Epithelial cell of esophagus (primary cell): ENCODE data around the gene MLX.
A peak's percentile ranks its signal among the peaks of the same experiment; 100 is the strongest.

ENCODE experiments used
- DNase-seq: peaks from one replicate; pipeline ENCODE4 v3.0.0; 2010; ENCODE audit warnings: low read depth
- H3K4me3 ChIP-seq: 2 replicates; pipeline ENCODE4 v1.5.1; 2011; ENCODE audit warnings: mild to moderate bottlenecking, low read length, control low read depth
- TF ChIP-seq, protein P1 (sequence below): IDR thresholded peaks from 2 replicates; pipeline ENCODE4 v1.5.1; 2011; ENCODE audit warnings: low read depth, mild to moderate bottlenecking, low read length, control low read depth, inconsistent platforms; ENCODE audit not compliant: insufficient read depth; ENCODE audit errors: missing control alignments

Gene MLX

DNA sequence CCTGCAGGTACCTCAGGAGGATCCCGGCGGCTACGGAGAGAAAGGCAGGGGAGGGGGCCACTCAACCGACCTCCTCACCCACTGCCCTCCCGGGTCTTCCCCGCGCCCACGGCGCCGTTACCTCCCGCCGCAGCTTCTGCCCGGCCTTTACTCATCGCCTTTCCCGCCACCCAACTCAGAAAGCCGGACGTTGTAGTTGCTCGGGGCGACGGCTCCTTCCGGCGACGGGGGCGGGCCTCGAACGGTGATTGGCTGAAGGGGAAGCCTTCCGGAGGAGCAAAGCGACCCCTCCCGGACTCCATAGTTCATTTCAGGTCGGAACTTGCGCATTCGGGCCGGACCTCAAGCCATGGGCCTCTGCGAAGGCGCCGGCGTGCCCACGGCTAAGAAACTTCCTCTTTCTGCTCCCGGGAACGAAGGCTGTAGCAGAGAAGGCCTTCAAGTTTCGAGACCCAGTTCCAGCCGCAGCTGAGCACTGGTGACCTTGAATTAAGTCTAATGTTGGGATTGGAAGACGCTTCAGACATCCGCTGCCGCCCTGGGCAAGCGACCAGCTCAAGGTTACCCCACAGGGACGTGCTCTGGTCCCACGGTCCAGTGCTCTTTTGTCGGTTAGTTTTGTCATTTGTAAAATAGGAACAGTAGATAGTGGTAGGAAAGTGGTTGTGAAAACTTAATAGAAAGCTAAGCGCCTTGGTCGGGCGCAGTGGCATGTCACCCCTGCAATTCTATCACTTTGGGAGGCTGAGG, 10.8 kb downstream of the MLX start, which contains the start of gene PSMC3IP:
TSS of gene PSMC3IP (minus strand) at position 198 of the 750 bp plus-strand sequence. CDS start at position 155, 43 bp downstream.
- TF ChIP-seq, protein P1, sequence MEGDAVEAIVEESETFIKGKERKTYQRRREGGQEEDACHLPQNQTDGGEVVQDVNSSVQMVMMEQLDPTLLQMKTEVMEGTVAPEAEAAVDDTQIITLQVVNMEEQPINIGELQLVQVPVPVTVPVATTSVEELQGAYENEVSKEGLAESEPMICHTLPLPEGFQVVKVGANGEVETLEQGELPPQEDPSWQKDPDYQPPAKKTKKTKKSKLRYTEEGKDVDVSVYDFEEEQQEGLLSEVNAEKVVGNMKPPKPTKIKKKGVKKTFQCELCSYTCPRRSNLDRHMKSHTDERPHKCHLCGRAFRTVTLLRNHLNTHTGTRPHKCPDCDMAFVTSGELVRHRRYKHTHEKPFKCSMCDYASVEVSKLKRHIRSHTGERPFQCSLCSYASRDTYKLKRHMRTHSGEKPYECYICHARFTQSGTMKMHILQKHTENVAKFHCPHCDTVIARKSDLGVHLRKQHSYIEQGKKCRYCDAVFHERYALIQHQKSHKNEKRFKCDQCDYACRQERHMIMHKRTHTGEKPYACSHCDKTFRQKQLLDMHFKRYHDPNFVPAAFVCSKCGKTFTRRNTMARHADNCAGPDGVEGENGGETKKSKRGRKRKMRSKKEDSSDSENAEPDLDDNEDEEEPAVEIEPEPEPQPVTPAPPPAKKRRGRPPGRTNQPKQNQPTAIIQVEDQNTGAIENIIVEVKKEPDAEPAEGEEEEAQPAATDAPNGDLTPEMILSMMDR, result peak; percentile 53
- peak within 1 kb of the TSS; percentile 86 for H3K4me3 ChIP-seq
- peak; percentile 96 for DNase-seq

- DNase-seq, result peak; percentile 75
- H3K4me3 ChIP-seq, result peak overlapping the region; percentile 86
- TF ChIP-seq, protein P1, result peak; percentile 76
Observed at GRCh38 chr17:42578282-42578869, 11.5 kb downstream of the MLX start.

DNA sequence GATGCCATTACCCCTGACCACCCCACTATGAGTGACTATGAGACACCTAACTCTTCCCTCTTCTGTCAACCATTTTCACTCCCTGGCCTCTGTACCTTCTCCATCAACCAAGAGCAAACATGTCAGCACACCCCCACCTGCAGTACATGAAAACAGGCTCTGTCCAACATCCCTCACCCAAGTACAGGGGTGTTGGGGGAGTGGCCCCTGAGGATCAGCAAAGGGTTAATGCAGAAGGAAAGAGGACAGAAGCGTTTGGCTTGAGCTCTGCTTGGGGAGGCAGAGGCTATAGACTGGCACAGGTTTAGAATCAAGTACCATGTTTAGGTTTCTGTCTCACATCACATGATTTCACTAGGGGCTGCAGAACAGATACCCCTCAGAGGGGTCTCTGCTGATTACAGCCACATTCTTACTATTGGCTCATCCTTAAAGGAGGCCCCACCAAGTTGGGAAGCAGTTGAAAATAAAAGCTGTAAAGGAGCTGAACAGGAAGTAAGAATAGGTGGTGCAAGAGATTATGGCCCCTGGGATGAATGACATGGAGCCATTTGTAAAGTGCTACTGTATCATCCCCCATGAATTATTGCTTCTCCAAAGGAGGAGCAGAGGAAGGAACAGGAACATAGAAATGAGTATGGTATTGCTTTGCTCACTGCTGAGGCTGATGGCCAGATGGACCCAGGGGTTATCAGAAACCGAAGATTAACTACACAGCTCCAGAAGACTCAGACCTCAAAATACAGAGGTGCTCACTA, 13.1 kb downstream of the MLX start:
- no peak for DNase-seq
- no peak overlapping the region for H3K4me3 ChIP-seq
- TF ChIP-seq, protein P1, result no peak

DNA sequence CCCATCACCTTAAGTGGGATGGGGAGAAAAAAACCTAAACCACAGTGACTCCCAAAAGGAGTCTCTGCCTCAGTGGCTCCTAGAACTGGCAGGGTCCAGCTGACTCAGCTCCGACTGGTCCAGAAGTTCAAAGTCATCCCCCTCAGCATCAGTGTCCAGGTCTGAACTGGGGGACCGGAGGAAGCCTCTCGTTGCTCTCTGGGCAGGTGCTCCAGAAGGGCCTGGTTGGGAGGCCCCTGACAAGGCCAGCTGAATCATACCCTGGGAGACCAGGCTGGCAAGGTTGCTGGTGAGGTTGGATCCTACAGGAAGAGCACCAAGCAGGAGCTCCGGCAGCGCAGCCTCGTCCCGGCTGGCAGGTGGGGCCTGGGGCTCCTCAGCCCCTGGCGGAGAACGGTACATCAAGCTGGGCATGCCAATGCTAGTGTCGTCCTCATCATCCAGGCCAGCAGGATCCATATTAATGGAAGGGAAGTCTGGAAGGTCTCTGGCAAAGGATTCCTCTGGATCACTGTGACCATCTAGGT, 14.9 kb downstream of the MLX start:
- H3K4me3 ChIP-seq, result no peak overlapping the region
- DNase-seq, result no peak
- TF ChIP-seq, protein P1, result no peak

GRCh38 chr17:42584880-42585279, 18.0 kb downstream of the MLX start:
- H3K4me3 ChIP-seq, result no peak overlapping the region
- no peak for DNase-seq
- TF ChIP-seq, protein P1, result no peak

- no peak overlapping the region for H3K4me3 ChIP-seq
- peak; percentile 16 for DNase-seq
- TF ChIP-seq, protein P1, result no peak
Observed at GRCh38 chr17:42585353-42585752, 18.5 kb downstream of the MLX start.
